ENCODE data around the gene SPATS1.
"Not testable (repeated sequence)": the region's sequence is repeated elsewhere in the genome, so short reads cannot be mapped to it uniquely, and the experiment has no call there.

Gene SPATS1

DNA sequence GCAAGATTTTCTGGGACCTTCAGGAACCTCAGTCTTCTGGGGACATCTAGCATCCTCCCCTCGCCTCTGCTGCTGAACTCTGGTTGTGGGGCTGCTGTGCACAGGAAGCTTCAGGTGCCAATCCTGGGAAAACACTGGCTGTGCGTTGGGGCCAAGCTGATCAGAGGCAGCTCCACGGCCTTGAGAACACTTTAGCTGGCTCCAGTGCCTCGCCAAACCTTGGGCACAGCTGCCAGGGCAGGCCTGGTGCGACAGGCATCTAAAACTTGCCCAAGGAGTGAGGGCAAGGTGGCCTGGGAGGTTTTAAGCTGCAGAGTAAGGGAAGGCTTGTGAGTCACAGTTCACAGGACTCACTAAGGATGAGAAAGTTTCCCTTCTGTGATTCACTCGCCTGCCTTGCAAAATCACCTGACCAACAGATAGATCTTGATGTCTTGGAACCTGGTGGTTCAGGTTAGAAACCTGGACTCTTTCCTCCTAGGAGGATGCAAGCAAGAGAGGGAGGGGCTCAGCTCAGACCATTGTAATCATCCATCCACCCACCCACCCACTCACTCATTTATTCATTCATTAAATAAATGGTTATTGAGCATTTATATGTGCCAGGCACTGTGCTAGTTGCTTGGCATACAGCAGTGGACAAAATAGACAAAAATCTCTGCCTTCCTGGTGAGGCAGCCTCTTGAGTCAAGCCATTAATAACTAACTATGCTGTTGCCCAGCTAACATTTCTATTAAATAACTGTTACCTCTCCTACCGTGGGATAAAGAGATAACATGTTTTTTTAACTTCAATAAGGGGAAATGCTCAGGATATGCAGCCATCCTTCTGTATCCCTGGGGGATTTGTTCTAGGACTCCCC, 2.5 kb upstream of the SPATS1 start:
- in situ Hi-C loops (cut with MboI; ENCODE audit: low sequenced_read_pairs), result no loop called here

DNA sequence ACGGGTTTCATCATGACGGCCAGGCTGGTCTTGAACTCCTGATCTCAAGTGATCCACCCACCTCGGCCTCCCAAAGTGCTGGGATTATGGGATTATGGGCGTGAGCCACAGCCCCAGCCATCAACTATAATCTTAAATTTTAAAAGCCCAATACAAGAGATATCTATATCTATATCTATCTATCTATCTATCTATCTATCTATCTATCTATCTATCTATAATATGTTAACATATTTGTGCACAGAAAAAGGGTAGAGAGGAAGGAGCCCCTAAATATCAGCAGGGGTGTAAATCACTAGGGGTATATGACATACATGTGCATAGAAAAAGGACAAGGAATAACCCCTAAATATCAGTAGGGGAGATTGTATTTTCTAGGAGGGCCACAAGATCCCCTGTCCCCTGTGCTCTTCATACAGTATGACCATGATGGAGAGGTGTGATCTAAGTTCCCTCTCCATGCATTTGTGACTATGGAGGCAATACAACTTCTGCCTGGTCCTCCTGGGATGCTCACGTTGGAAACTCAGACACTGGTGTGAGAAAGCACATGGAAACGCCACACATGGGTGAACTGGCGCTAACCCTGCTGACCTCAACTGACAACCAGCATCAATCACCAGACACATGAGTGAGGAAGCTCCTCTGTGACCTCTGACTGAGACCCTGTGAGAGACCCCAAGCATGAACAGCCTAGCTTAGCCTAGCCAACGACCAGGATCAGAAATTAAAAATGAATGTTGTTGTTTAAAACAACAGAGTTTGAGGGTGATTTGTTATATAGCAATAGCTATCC, 1.2 kb upstream of the SPATS1 start:
- in situ Hi-C loops (cut with MboI; ENCODE audit: low sequenced_read_pairs), result no loop called here

DNA sequence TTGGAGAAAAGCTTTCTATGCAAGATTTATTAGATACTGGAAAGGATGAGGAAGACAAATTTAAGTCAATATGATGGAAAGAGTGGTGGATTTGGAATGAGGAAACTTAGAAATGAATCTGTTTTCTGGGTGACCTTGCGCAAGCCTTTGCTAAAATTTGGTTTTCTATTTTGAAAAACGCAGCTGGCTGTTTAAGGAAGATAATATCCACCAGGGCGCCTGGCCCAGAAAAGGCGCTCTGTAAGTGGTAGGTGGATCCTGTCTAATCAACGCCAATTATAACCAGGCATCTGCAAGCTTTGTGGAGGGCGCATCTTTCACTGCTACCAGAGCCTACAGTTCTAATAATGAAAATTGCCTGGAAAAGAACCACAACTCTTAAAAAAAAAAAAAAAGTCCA, 398 bp upstream of the SPATS1 start:
- in situ Hi-C loops (cut with MboI; ENCODE audit: low sequenced_read_pairs), result no loop called here

DNA sequence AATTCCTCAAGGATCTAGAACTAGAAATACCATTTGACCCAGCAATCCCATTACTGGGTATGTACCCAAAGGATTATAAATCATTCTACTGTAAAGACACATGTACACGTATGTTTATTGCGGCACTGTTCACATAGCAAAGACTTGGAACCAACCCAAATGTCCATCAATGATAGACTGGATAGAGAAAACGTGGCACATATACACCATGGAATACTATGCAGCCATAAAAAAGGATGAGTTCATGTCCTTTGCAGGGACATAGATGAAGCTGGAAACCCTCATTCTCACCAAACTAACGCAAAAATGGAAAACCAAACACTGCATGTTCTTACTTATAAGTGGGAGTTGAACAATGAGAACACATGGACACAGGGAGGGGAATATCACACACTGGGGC, 4.4 kb downstream of the SPATS1 start:
- in situ Hi-C loops (cut with MboI; ENCODE audit: low sequenced_read_pairs), result not testable (repeated sequence)

DNA sequence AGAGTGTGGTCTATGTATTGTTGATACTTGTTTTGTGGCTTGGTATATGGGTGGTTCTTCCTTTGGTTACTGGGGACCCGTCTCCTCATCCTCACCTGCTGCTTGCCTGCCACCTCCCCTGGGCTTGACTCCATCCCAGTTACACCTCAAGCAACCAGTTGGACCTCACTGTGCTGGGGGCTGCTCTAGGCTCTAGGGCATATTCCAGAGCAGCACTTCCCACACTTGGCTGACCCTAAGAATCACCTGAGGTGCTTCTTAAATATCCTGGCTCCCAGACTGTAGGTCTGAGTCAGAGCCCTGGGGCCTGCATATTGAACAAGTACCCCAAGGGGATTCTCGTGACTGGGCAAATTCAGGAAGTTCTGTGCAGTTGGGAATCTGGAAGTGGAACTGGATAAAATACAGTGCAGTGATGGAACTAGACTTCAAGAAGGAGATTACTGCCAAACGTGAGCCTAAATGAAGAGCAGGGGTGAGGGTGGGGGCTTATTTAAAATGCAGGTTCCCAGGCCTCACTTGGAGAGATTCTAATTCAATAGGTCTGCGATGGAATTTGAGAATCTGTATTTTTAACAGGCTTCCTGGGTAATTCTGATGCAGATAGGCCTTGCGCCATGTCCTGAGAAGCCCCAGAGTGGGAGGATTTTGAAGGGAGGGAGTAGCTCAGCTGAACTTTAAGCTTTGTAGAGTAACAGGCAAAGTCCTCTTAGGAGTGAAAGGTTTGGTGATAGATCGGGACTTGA, 7.6 kb downstream of the SPATS1 start:
- in situ Hi-C loops (cut with MboI; ENCODE audit: low sequenced_read_pairs), result no loop called here

DNA sequence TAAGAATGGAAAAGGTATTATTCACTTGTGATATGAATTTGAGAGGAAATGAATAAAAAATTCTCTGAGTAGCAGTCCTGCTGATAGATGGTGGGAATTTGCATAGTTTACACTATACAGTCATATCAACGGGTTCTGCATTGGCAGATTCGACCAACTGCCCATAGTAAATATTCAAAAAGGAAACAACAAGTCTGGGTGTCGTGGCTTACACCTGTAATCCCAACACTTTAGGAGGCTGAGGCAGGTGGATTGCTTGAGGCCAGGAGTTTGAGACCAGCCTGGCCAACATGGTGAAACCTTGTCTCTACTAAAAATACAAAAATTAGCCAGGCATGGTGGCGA, 8.2 kb downstream of the SPATS1 start:
- in situ Hi-C loops (cut with MboI; ENCODE audit: low sequenced_read_pairs), result not testable (repeated sequence)

DNA sequence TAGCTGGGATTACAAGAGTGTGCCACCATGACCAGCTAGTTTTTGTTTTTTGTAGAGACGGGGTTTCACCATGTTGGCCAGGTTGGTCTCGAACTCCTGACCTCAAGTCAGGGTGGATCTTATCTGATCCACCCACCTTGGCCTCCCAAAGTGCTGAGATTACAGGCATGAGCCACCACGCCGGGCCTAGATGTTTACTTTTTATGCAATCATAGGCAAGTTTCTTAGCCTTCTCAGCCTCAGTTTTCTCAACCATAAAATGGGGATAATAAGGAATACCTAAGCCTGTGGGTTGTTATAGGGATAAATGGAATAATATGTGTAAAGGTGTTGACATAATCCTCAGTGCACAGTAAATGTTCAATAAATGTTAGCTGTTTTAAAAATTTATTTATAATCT, 9.8 kb downstream of the SPATS1 start:
- in situ Hi-C loops (cut with MboI; ENCODE audit: low sequenced_read_pairs), result no loop called here

DNA sequence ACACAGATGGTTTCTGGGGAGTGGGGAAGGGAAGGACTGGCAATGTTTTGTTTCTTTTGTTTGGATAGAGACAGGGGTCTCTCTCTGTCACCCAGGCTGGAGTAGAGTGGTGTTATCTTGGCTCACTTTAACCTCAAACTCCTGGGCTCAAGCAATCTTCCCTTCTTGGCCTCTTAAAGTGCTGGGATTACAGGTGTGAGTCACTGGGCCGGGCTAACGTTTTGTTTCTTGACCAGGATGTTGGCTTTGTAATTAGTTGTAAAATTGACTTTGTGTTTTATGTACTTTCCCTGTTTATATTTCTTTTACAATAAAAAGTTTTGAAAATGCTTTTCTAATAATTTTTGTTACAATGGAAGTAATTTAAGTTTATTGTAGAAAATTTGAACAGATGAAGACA, 10.9 kb downstream of the SPATS1 start:
- in situ Hi-C loops (cut with MboI; ENCODE audit: low sequenced_read_pairs), result no loop called here

DNA sequence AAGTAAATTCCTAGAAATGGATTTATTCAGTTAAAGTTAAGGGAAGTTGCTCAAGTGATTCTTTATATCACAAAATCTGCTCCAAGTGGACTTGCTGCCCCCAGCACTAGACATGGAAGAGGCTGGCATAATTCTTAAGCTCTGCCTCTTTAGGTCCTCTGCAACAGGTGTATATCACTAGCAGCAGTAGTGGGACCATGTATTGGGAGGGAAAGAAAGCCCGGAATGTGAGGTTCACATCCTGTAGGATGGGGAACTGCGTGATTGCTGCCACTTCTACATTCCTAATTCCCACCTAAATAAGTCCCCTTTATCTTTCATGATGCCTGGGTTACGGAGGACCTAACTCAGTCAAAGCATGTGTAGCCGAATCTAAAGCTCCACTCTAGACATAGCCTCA, 13.2 kb downstream of the SPATS1 start:
- in situ Hi-C loops (cut with MboI; ENCODE audit: low sequenced_read_pairs), result no loop called here

DNA sequence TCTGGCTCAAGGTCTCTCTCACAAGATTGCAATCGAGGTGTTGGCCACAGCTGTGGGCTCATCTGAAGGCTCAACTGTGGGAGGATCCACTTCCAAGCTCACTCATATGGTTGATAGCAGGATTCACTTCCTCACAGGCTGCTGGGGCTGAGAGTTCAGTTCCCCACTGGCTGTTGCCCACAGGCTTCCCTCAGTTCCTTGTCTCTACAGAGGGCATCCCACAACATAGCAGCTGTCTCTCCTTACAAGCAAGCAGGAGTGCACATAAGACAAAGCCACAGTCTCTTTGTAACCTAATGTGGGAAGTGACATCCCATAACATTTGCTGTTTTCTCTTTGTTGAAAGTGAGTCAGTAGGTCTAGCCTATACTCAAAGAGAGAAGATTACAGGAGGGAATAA, 14.0 kb downstream of the SPATS1 start:
- in situ Hi-C loops (cut with MboI; ENCODE audit: low sequenced_read_pairs), result no loop called here

DNA sequence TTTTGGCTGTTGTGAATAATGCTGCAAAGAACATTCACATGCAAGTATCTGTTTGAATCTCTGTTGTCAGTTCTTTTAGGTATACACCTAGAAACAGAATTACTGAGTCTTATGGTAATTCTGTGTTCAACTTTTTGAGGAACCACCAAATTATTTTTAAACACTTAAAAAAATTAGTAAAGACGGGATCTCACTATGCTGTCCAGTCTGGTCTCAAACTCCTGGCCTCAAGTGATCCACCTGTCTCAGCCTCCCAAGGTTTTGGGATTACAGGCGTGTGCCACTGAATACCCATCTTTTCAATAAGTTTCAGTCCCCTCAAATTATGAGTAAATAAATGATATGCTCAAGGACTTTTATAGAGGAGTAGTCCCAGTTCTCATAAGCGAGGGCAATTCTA, 17.5 kb downstream of the SPATS1 start:
- in situ Hi-C loops (cut with MboI; ENCODE audit: low sequenced_read_pairs), result no loop called here

DNA sequence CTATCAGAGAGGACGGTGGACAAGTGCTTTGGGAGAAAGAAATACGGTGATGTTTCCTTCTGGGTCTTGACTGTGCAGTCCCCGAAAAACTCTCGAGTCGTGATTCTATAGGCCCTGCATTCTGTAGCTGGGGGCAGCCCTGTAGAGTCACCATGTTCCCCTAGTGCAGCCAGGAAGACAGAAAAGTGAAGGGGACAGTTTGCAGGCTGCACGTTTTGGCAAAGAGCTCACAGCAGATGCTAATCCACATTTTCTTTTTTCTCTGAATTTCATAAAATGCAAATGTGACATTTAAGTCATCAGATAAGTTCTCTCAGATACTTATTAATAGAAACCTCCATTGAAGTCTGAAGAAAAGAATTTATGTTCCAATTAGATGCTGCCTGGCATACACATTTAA, 19.5 kb downstream of the SPATS1 start:
- in situ Hi-C loops (cut with MboI; ENCODE audit: low sequenced_read_pairs), result no loop called here

DNA sequence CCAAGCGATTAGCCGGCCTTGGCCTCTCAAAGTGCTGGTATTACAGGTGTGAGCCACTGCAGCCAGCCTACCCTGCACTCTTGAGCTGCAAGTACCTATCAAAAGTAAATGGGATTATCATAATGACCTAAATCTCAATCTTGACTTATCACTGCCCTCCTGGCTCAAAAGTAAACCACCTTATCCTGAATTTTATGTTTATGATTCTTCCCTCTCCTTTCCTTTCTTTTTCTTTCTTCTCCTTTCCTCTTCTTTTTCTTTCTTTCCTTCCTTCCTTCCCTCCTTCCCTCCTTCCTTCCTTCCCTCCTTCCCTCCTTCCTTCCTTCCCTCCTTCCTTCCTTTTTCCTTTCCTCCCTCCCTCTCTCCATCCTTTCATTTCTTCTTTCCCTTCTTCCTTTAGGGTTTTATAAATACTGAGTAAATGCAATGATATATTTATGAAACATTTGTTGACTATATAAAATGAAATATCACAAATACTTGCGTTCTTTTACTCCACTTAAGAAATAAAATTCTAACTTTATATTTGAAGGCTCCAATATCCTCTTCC, 21.0 kb downstream of the SPATS1 start:
- in situ Hi-C loops (cut with MboI; ENCODE audit: low sequenced_read_pairs), result no loop called here

DNA sequence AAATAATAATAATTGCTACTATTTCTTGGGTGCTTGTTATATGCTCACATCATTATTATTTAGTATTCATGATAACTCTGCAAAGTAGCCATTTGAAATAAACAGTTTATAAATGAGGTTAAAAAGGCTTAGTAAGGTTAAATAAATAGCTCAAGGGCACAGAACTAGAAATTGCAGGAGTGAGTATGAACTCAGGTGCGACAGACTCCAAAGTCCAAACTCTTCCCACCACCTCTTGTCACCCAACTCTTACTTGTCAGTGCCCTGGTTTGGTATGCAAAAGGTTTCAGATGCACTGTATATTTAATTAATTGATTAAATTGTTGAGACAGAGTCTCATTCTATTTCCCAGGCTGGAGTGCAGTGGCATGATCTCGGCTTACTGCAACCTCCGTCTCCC, 24.3 kb downstream of the SPATS1 start:
- in situ Hi-C loops (cut with MboI; ENCODE audit: low sequenced_read_pairs), result no loop called here

DNA sequence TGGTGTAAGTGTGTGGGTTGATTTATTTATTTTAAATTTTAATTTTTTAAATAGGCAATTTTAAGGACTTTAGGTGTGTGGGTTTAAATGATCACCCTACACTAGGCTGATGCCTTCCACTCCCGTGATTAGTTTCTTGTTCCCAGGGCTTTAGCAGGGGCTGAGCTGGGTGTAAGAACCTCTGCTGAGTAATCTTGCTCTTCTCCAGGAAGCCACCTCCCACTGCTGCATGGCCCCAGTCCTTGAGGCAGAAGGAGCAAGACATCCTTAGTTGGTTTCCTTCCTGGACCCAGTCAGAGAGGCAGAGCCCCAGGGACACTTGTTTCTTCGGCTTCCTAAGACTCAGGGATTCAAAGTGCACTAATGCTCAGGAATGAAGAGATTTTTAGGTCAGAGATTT, 25.2 kb downstream of the SPATS1 start:
- in situ Hi-C loops (cut with MboI; ENCODE audit: low sequenced_read_pairs), result no loop called here

DNA sequence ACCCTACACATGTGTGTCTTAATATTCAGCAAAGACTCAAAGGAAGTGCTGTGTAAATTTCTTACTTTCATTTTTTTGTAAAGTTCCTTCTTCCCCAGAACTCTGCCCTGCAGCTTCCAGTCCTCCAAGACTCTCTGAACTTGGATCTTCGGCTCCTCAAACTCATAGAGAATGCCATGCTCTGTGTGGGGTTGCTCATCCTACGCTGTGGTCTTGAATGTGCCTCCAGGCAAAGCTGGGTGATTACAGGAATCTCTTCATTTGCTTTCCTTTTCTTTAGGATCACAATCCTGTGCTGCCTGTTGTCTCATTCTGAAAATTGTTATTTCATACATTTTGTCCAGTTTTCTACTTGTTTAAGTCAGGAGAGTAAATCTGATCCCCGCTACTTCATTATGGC, 30.6 kb downstream of the SPATS1 start:
- in situ Hi-C loops (cut with MboI; ENCODE audit: low sequenced_read_pairs), result no loop called here

DNA sequence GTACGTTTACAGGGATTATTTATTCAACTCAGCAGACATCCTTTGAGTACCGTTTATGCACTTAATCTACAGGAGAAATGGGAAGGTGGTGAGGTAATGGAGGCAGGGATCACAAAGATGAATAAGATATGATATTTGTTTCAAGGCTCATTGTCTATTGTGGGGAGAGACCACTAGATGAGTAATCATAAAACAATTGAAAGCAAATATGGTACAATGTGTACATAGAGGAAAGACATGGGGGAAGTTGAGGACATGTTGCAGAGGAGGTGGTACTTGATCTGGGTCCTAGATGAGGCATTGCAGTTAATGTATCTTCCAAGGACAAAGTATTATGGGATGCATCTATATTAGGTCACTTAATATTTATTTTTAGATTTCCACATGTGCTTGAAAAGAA, 31.3 kb downstream of the SPATS1 start:
- in situ Hi-C loops (cut with MboI; ENCODE audit: low sequenced_read_pairs), result no loop called here

DNA sequence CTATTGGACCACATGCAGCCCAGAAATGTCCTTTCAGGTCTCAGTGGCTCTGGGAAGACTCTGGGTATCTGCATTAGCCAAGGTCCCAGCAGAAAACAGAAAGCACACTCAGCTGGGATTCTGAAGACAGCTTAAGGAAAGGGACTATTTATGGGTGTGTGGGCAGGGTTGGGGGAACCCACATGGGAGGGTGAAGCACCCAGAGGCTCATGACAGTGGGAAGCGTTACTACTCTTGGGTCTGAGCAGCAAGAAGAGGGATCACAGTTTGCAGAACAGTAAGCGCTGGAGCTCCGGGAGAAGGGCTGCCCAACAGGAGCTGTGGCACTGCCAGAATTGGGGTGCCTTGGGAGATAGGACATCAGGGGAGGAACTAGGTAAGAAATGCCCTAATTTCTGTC, 32.6 kb downstream of the SPATS1 start:
- in situ Hi-C loops (cut with MboI; ENCODE audit: low sequenced_read_pairs), result no loop called here

DNA sequence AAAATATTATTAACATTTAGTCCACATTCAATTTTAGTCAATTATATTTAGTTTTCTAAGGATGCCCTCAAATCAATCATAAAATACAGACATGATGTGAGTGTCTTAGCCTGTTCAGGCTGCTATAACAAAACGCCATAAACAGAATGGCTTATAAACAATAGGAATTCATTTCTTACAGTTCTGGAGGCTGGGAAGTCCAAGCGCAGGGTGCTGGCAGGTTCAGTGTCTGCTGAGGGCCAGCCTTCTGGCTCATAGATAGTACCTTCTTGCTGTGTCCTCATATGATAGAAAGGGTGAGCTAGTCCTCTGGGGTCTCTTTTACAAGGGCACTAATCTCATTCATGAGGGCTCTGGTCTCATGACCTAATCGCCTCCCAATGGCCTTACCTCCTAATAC, 35.0 kb downstream of the SPATS1 start:
- in situ Hi-C loops (cut with MboI; ENCODE audit: low sequenced_read_pairs), result no loop called here

DNA sequence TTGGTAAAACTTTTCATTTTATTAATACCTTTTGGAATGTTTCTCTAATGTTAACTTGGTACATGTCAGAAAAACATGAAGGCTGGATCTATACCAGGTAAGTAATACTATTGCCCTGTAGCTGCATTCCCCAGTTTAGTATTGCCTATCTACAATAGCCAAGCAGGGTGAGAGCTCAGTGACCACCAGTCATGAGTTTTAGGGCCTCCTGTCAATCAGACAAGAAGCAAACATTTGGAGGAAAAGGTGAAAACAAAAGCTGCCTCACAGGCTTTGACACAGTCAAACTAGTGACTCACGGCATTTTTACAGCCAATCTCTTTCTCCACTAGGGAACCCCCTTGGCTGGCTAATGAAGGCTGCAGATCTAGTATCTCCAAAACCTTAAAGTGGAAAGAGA, 35.5 kb downstream of the SPATS1 start:
- in situ Hi-C loops (cut with MboI; ENCODE audit: low sequenced_read_pairs), result no loop called here

DNA sequence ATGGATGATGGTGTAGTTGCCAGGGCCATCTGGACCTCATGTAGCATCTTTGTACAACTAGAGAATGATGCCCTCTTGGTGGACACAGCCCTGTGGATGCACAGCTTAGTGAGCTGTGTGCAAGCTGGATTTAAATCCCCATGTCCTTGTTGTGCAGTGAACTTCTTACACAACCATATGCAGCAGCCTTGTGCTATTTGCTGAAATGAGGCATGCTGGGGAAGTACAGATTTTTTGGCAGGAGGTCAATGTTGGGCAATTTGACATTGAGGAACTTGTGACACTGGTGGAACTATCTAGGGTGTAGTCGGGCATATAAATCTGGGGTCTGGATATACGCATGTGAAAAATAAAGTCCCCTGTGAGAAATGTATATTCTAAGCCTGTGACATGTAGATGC, 39.3 kb downstream of the SPATS1 start:
- in situ Hi-C loops (cut with MboI; ENCODE audit: low sequenced_read_pairs), result no loop called here
